ENCODE data around the gene OGT. TPM values are rescaled to one million over a fixed set of nuclear protein-coding genes. Genes with fewer than 3 reads are reported as not detected.

The OGT gene
- total RNA-seq, 1 experiment from 2014 or later, result 116 TPM

- Histone ChIP-seq H2BK5ac (ENCODE audit: insufficient read length, low read length) (no peak overlapping the region), H3K14ac (ENCODE audit: insufficient read depth, low read length) (no peak overlapping the region), H4K20me1 (ENCODE audit: control insufficient read depth, insufficient read depth, insufficient read length) (no peaks in the 10 kb centered on the region), H4K5ac (ENCODE audit: insufficient read length, low read depth, low read length) (no peak overlapping the region), H3K27me3 (ENCODE audit: insufficient read depth, low read length) (no peaks in the 10 kb centered on the region), H3K79me1 (ENCODE audit: insufficient read depth, low read depth, low read length, poor library complexity, severe bottlenecking) (no peaks in the 10 kb centered on the region), H3K4me2 (ENCODE audit: insufficient read depth, insufficient read length, low read length) (no peak overlapping the region), H2BK120ac (ENCODE audit: low read depth, low read length, poor library complexity, severe bottlenecking) (no peak overlapping the region), H3T11ph (ENCODE audit: low read length) (no peak overlapping the region), H3K18ac (ENCODE audit: insufficient read length, low read depth, low read length) (no peak overlapping the region), H2BK12ac (ENCODE audit: insufficient read length, low read depth, low read length) (no peak overlapping the region), H3K27ac (ENCODE audit: insufficient read length, low read depth, low read length) (no peak overlapping the region), H3K56ac (ENCODE audit: insufficient read length, low read depth, low read length) (no peak overlapping the region), H3K23me2 (ENCODE audit: insufficient read length, low read depth, low read length, poor library complexity, severe bottlenecking) (no peaks in the 10 kb centered on the region), H2BK20ac (ENCODE audit: low read depth, low read length, poor library complexity, severe bottlenecking) (no peak overlapping the region), H2AK5ac (ENCODE audit: insufficient read length, low read length) (no peak overlapping the region), H4K91ac (ENCODE audit: insufficient read length, low read depth, low read length) (no peak overlapping the region), H3K9ac (ENCODE audit: extremely low read depth, insufficient read length, low read length) (no peak overlapping the region), H3K4me1 (ENCODE audit: insufficient read depth, low read length) (no peaks in the 10 kb centered on the region), H2BK15ac (ENCODE audit: low read depth, low read length) (no peak overlapping the region), H3K9me3 (ENCODE audit: control insufficient read depth, low read depth, low read length) (peaks cover 36% of the 10 kb centered on the region), H2AFZ (ENCODE audit: low read length) (no peak overlapping the region), H3K79me2 (ENCODE audit: insufficient read depth, low read length) (no peaks in the 10 kb centered on the region), H3K4ac (ENCODE audit: low read depth, low read length) (no peak overlapping the region), H3K23ac (ENCODE audit: insufficient read length, low read depth, low read length) (no peak overlapping the region), H4K8ac (replicated peaks; ENCODE audit: insufficient read length, low read depth, low read length) (no peak overlapping the region)
- Mint-ChIP-seq H3K4me1 (peaks cover 0 to 7% of the 10 kb centered on the region in 2 experiments; a peak in 3 of 4 replicates), H3K36me3 (ENCODE audit: insufficient read depth in 1 of 3, low read depth in 3 of 3) (peaks cover 0 to 4% (median 3%) of the 10 kb centered on the region in 3 experiments; a peak in 5 of 7 replicates), H3K4me3 (no peak overlapping the region), H3K27me3 (ENCODE audit: low read depth) (no peaks in the 10 kb centered on the region; the same call in 1 of the 2 replicates), H3K9me3 (peaks cover 58 to 60% of the 10 kb centered on the region in 2 experiments), H3K27ac (no peak overlapping the region)
- no CpG with 5 or more reads among the region's 2 CpGs for WGBS (ENCODE audit: extremely low coverage, insufficient read length, low lambda C conversion rate)
- no peak for TF ChIP-seq CTCF (conservative IDR thresholded peaks at IDR 0.05)
- no peak for DNase-seq
These were observed 17.9 kb upstream of the OGT start for GRCh38 chrX:71515038-71515396.
